HG03064 (cell line): ENCODE results near the gene DLG4.

ENCODE experiments used
- ATAC-seq: cut with Tn5 transposase; IDR thresholded peaks from one replicate; pipeline ENCODE4 v1.9.1; 2021; ENCODE audit warnings: low read depth; ENCODE audit not compliant: unreplicated experiment

DLG4 gene

DNA sequence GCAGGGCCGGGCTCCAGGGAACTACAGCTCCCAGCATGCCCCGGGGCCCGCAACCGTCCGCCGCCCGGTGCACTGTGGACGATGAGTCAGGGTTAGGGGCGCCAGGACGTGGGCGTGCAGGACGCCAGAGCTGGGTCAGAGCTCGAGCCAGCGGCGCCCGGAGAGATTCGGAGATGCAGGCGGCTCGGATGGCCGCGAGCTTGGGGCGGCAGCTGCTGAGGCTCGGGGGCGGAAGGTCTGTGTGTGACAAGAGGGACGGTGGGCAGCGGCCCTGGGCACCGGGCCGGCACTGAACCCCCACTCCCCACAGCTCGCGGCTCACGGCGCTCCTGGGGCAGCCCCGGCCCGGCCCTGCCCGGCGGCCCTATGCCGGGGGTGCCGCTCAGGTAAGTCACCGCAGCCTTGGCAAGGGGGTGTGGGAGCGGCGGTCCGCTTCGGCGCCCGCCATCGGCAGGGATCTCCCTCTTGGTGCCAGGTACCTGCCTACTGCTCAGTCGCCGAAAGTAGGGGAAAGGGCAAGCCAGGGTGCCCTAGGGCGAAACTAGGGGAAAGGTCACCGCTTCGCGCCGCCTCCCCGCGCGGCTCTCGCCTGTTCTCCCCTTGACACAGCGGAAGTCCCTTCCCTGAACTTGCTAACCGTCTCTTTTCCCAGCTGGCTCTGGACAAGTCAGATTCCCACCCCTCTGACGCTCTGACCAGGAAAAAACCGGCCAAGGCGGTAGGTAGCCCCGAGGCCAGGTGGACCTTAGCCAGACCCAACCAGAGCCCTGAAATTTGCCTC is at the start of gene DLG4, which contains the start of gene ACADVL:
TSS of gene DLG4 (minus strand) at position 25 of the 781 bp plus-strand sequence.
TSS of gene ACADVL (plus strand) at position 127 of the 781 bp plus-strand sequence. CDS start at position 174, 47 bp downstream.
- ATAC-seq = no peak

DNA sequence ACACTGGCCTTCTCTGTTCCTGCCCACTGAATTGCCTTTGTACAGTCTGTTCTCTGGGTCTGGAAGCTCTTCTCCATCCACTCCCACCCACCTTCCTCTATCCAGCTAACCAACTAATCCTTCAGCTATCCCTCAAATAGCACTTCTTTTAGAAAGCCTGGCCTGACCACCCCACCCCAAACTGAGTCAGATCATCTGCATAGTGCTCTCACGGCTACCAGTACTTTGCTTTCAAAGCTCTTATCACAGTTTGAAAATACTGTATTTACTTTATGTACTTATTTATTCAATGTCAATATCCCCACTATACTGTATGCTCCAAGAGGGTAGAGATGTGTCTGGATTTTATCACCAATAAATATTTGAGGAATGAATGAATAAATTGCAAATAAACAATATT is 47.1 kb upstream of the DLG4 start:
- ATAC-seq = no peak

GRCh38 chr17:7263801-7264078 is 44.1 kb upstream of the DLG4 start:
- no peak for ATAC-seq

GRCh38 chr17:7262935-7263800 is 43.5 kb upstream of the DLG4 start:
- no peak for ATAC-seq

DNA sequence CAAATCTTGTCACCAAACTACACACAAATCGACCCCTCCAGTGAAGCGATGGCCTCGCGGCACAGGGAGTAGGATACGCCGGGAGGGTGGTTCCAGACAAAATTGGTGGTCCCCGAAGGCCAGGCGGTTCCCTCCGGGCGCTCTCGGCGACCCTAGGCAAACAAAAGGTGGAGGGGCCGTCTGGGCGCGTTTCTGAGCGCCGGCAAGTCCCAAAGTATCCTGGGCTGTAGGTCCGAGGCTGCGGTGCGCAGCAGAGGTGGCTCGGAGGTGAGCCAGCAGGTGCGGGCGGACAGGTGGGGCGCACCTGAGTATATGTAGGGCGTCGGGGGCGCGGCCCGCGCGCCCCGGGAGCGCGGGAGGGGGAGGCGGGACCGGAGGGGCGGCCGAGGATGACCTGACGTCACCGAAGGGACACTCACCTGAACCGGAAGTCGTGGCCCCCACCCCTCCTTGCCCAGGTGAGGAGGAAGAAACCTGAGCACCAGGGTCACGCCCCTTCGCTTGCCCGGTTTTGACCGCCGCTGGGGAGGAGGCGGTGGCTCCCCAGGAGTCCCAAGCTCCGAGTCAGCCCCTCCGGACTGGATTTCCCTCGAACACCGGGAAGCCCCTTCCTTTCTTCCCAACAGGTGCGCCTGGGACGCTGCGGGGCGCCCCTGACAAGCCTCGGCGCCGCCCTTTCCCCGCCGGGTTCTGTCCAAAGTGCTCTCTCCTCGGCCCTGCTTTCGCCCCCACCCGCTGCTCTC is 42.7 kb upstream of the DLG4 start, which contains the start of gene CLDN7:
TSS of gene CLDN7 (minus strand) at position 287 of the 743 bp plus-strand sequence. CDS start 435 bp downstream, outside the sequence.
- ATAC-seq = no peak

DNA sequence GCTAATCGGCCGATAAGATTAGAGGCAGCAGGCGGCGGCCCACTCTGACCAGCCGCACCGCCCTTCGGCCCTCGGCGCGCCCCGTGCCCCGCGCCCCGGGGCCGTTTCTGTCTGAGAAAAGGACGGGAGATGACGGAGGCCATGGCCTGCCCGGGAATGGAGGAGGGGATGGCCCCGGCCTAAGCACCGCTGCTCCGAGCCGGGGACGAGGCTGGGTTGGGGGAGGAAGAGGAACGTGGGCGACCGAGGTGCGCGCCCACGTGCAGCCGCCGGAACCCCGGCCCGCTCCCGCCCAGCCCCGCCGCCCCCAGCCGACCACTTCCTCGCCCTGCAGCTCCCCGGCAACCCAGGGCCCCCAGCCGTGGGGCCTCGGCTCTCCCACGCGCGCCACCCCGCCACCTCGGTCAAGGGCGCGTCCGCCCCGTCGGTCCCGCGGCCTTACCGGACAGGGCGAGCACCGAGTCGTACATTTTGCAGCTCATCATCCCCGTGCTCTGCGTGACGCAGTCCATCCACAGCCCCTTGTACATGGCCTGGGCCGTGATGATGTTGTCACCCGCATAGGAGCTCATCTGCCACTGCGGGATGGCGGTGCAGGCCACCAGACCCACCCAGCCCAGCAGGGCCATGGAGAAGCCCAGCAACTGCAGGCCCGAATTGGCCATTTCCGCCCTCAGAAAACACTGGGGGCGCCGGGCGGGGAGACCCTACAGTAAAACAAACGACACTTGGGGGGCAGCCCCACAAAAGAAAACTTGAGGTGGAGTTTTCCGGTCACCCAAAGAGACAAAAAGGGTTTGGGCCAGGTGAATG is 41.9 kb upstream of the DLG4 start:
- no peak for ATAC-seq

DNA sequence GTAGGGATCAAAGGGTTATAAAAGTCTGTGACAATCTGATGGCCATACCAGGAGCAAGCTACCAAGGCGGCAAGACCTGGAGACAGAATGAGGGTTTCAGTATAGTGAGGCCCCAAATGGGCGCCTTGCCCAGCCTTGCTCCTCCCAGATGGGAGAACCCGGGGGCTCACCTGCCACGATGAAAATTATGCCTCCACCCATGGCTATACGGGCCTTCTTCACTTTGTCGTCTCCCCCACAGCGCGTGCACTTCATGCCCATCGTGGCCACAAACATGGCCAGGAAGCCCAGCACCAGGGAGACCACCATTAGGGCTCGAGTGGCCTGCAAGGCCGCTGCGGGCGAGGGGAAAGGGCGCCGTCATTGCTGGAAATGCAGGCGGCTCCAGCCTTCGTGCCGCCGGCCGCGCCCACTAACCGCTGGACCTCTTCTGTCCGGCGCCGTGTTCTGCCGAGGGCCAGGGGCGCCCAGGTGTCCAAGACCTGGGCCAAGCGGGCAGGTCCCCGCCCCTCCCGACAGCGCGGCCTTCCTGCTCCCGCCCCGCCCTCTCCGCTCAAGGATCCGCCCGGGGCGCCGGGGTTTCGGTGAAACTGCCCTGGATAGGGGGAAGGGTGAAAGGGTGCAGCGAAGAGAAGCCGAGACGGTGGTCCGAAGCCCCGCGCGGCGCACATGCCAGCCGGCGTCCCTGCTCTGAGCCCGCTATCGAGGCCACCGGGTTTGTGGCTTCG is 41.2 kb upstream of the DLG4 start:
- no peak for ATAC-seq

DNA sequence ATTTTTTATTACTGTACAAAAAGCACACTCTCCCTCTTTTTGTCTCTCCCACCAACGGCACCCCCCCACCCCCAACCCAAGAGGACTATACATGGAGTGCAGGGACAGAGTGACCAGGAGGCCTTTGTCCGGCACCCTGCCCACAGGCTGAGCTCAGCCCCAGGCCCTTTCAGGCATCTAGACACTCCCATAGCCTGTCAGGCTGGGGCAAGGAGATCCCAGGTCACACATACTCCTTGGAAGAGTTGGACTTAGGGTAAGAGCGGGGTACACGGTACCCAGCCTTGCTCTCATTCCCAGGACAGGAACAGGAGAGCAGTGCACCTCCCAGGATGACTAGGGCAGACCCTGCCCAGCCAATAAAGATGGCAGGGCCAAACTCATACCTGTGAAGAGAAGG is 40.5 kb upstream of the DLG4 start:
- no peak for ATAC-seq

DNA sequence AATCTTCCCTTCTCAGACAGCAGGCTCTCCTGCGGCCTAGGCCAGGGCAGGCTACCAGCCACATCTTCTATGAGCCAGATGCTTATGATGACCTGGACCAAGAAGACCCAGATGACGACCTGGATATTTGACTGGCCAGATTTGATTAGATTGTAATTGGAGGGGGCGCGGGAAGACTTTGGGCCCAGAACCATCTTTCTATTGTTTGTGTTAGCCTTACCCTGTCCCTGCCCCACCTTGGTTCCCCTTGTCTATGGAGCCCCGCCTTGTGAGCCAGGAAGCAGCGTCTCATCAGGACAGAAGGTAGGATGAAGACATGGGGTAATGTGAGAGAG is 39.9 kb upstream of the DLG4 start:
- no peak for ATAC-seq

- ATAC-seq = no peak
These were observed 39.3 kb upstream of the DLG4 start for GRCh38 chr17:7258731-7259554.

DNA sequence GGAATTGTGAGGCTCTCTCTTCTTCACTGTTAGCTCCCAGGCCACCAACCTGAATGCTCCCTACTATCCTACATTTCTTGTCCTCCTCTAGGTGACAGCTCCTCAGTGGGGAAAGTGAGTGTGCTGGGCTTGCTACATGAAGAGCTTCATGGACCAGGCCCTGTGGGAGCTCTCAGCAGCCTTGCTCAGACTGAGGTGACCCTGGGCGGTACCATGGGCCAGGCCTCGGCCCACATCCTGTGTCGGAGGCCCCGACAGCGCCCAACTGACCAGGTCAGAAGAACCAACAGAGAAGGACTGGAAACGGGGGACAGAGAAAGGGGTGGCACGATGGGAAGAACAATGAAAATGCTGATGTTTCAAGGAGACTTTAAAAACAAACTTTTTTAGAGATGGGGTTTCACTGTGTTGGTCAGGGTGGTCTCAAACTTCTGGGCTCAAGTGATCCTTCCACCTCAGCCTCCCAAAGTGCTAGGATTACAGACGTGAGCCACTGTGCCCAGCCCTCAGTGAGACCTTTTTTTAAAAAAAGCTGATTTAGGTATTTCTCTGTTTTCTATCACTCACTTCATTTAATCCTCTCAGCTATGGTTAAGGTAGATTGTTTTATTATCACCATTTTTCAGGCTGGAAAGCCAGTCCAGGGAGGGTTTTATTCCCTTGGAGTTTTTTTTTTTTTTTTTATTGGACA is 37.3 kb upstream of the DLG4 start:
- ATAC-seq = no peak

GRCh38 chr17:7254511-7254910 is 34.9 kb upstream of the DLG4 start:
- ATAC-seq = no peak

GRCh38 chr17:7253082-7253481 is 33.4 kb upstream of the DLG4 start:
- no peak for ATAC-seq

DNA sequence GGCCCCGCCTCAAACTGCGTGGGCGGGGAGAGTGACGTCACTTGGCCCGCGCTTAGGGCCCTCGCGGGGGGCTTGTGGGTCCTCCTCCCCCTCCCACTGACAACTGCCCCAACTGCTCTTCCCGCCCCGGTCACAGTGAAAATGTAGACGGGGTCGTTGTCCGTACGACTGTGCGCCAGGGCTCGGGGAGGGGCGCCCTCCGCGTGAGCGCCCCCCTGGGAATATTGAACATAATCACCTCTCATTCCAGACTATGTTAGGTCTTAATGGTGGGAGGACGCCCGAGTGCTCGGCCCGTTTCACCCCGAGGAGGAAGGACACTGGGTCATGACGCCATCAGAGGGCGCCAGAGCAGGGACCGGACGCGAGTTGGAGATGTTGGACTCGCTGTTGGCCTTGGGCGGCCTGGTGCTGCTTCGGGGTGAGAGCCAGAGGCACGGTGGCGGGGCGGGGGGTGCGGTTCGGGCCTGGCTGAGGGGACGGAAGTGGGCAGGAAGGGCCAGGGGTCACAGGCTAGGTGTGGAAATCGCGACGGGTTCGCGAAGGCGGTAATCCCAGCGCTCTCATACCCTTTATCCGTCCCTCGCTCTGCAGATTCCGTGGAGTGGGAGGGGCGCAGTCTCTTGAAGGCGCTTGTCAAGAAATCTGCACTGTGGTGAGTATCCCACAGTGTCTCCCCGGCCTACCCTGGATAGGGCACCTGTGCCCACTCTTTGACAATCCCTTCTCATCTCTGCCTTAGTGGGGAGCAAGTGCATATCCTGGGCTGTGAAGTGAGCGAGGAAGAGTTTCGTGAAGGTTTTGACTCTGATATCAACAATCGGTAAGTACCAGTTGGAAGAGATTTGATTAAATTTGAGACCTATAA is 32.8 kb upstream of the DLG4 start, which contains the start of gene ELP5:
TSS of gene ELP5 (plus strand) at position 40 of the 868 bp plus-strand sequence. CDS start at position 376, 336 bp downstream.
- ATAC-seq = peak; percentile 39

- ATAC-seq = peak; percentile 82
These were observed 32.1 kb upstream of the DLG4 start, which contains the start of gene CTDNEP1 for GRCh38 chr17:7251661-7252175. Gene CTDNEP1, minus strand, starts transcription at chr17:7251734. Its CDS starts 438 bp downstream, at chr17:7251296.

- no peak for ATAC-seq
These were observed 31.3 kb upstream of the DLG4 start for GRCh38 chr17:7250695-7251627.
